Measurements from ENCODE around the gene PSAT1.

Gene PSAT1

GRCh38 chr9:78370991-78371390 is 74.1 kb downstream of the PSAT1 start:
- DNase-seq, result no peak

GRCh38 chr9:78371981-78372380 is 75.1 kb downstream of the PSAT1 start:
- DNase-seq, result no peak

Data from NCI-H524 treated with DMSO at 0.1 percent for 48 hours (cell line).